HG03442 (cell line): ENCODE results near the gene COL12A1.

Experiments used
- ATAC-seq: cut with Tn5 transposase; IDR thresholded peaks from one replicate; pipeline ENCODE4 v1.9.1; 2021; ENCODE audit warnings: mild to moderate bottlenecking, moderate library complexity; ENCODE audit not compliant: unreplicated experiment

COL12A1 gene

GRCh38 chr6:75052491-75052890 lies 153.4 kb downstream of the COL12A1 start:
- no peak for ATAC-seq

- ATAC-seq, result no peak
These were observed 156.5 kb downstream of the COL12A1 start for GRCh38 chr6:75049308-75049707.

GRCh38 chr6:75044846-75045245 lies 161.0 kb downstream of the COL12A1 start:
- no peak for ATAC-seq

- no peak for ATAC-seq
These were observed 164.5 kb downstream of the COL12A1 start for GRCh38 chr6:75041381-75041780.
